Stimulated activated CD8-positive, alpha-beta memory T cell treated with anti-CD3 and anti-CD28 coated beads, Interleukin-4, amount 100 ng/mL, for 48 hours (primary cell): ENCODE data around the gene CARMIL3.
A peak's percentile ranks its signal among the peaks of the same experiment; 100 is the strongest.
"Not testable (repeated sequence)": the region's sequence is repeated elsewhere in the genome, so short reads cannot be mapped to it uniquely, and the experiment has no call there.

Experiments
- DNase-seq: peaks from one replicate; pipeline ENCODE4 v3.0.0-alpha.2; 2020

Gene CARMIL3

DNA sequence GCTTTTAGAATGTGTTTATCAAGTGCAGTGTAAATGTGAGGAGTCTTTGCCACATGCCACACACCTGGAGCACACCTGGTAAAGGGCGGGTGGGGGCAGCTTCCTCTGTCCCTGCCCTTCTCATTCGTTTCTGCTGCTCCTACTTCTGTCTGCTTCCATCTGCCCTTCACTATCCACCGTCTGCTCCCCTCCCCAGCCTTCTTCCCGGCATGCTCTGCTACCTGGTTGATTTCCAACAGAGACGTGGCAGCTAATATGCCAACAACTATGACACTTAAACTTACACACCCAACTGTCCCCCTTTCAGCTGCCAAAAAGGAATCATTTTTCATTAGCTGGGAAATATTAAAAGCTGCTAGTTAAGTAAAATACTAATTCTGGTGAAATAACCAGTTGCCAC lies 9.1 kb upstream of the CARMIL3 start:
- no peak for DNase-seq

DNA sequence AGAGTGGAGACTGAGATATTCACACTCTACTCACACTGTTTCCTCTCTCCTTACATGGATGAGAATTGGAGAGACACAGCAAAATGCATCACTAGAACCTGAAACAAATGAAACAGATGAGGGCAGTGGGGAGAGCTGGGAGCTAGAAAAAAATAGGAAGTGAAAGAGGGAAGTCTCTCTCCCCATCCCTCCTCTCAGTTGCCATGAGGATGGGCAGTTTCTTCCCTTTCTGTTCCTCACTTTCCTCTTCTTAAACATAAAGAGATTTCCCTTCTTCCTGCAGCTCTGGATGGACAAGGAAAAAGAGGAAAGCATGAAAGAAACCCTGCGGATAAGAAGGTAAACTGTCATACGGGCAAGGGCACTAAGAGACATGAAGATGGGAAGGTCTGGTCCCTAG lies 2.8 kb upstream of the CARMIL3 start:
- not testable (repeated sequence) for DNase-seq

DNA sequence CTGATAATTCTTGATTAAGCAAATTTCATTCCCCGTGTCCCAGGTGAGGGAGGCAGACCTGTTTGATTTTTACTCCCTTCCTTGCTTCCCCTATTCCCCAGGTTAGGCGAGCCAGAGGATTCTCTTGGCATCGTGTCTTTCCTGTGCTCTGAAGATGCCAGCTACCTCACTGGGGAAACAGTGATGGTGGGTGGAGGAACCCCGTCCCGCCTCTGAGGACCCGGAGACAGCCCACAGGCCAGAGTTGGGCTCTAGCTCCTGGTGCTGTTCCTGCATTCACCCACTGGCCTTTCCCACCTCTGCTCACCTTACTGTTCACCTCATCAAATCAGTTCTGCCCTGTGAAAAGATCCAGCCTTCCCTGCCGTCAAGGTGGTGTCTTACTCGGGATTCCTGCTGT lies 1.1 kb upstream of the CARMIL3 start:
- not testable (repeated sequence) for DNase-seq

DNA sequence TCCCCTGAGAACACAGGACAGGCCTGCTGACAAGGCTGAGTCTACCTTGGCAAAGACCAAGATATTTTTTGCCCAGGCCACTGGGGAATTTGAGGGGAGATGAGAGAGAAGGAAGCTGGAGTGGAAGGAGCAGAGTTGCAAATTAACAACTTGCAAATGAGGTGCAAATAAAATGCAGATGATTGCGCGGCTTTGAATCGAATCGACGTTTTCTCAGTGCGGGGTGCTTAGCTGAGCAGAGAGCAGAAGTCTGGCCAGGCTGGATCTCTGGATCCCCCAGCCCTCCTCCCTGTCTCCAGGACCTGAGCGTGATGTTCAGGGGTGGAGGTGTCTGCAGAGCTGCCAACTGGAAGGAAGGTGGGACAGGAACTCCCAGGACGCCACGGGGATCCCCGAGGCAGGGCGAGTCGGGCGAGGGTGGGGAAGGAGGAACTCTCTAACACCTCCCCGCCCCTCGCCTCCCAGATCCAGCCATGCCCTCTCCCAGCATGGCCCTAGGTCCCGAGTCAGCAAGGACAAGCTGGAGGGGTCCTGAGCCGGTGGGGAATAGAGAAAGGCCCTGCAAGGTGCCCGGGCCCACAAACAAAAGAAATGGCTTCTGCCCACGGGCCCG lies 527 bp upstream of the CARMIL3 start:
- no peak for DNase-seq

DNA sequence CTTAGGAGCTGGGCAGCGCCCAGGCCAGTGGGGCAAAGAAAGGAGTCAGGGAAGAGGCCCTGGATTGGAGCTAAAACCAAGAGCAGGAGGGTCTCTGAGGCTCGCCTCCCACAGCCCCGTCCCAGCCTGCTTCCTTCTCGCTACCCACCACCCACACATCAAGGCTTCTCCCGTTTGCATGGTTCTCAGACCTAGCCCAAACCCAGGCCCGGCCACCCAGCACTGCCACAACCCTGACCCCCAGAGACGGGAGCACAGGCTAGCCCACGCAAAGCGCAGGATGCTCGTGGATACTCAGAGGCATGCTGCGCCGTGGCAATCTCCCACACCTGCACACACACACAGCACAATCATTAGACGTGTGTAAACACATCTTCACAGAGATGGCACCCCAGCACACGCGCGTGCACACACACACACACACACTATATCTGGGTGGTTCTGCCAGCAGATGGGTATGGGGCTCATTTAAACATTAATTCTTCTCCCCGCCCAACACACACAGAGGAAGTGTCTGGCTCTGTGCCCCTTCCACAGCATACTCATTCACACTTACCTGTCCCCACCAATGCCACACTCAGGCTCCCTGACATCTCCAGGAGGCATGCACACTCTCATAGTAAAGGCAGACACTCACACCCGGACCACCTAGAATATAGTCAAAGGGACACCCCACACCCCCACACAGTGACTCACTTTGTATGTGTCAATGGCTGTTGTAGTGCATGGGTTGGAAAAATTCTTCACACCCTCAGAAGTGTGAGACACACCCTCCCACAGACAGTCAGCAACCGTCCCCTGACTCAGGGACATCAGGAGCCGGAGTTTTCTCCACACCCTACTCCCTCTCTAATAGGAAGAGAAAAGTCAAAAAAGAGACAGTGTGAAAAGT lies 1.1 kb downstream of the CARMIL3 start:
- DNase-seq: peak; percentile 75

DNA sequence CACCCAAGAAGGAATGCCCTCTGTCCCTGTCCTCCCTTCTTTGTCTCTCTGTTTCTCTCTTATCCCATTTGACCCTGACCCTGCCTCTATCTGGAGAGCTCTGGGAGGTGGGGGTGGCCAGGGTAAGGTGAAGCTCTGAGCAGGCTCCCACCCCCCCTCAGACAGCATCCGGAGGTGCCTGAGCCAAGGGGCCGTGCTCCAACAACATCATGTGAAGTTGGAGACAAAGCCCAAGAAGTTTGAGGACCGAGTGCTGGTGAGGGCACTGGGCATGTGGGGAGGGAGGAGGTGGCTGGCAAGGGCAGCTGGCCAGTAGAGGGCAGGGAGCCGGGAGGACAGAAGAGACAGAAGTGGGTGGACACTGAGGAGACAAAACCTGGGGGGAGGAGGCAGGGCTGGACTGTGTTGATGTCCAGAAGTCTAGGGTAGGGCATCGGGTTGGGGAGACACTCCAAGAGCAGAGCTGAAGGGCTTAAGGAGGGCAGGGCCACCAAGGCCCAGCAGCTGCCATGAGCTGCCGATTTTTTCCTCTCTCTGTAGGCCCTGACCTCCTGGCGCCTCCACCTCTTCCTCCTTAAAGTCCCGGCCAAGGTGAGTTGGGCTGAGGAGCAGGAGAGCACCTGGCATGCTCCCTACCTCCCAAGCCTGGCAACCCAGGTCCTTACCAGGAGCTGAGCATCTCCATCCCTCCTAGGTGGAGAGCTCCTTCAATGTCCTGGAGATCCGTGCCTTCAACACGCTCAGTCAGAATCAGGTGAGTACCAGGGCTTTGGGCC lies 1.9 kb downstream of the CARMIL3 start:
- no peak for DNase-seq

DNA sequence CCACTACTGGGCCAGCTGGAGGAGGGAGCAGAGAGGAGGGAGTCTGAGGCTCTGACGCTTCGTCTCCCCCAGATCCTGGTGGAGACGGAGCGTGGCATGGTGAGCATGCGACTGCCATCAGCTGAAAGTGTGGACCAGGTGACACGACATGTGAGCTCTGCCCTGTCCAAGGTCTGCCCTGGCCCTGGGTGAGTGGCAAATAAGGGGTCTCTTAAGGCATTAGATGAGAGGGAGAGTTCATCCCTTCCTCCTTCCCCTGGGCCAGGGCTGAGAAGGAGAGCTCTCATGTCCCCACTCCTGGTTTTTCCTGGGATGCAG lies 2.5 kb downstream of the CARMIL3 start:
- DNase-seq: no peak

DNA sequence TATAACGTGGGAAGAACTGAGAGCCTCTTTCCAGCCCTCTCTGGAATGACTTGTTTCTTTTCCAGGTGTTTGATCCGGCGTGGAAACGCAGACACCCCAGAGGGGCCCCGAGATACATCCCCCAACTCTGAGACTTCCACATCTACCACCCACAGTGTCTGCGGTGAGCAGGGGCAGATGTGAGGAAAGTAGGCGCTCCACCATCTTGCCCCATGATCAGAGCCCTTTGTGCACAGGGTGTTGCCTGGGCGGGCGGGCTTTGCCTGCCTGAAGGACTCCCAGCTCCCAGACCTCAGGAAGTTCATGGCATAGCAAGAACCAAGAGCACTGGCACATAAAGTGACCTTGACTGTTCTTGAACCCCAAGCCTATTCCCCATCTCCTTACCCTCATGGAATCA lies 2.8 kb downstream of the CARMIL3 start:
- no peak for DNase-seq

DNA sequence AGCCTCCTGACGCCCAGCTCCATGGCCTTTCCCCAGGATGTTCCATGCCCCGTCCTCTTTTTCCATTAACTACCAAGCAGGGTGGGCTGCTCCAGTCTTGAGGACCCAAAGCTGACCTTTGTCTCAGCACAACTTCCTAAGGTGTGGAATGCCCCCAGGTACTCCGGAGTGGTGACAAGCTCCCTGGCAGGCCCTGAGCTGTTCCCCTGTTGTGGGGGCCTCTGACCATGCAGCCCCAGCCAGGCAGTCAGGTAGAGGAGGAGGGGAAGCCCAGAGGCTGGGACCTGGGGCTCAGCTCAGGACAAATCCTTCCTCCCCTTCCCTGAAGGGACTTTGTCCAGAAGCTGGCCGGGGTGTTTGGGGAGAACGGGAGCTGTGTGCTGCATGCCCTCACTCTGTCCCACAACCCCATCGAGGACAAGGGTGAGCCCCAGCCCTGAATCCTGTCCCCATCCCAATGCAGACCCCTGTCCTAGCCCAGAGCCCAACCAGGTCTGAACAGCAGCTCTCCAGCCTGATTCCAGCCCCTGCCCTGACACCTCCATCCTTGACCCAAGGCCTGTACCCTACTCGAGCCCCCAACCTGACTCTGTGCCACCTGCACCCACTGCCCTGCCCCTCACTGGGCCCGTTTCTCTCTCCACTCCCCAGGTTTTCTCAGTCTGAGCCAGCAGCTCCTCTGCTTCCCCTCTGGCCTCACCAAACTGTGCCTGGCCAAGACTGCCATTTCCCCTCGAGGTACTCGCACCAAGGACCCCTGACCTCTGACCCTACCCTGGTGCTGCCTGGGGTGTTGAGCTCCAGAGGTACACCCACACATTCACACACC lies 4.4 kb downstream of the CARMIL3 start:
- no peak for DNase-seq

DNA sequence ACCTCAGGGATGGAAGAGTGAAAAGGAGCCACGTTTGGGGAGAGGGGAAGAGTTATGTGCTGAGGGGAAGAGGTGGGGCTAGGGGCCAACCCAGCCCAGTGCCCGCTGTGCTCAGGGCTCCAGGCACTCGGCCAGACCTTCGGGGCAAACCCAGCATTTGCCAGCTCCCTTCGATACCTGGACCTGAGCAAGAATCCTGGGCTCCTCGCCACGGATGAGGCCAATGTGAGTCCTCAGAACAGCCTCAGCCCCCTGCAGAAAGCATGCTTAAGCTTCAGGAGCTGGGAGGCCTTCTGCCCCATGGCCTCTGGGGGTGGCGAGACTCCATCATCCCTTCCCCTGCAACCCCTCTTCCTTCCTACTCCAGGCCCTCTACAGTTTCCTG lies 5.0 kb downstream of the CARMIL3 start:
- no peak for DNase-seq

DNA sequence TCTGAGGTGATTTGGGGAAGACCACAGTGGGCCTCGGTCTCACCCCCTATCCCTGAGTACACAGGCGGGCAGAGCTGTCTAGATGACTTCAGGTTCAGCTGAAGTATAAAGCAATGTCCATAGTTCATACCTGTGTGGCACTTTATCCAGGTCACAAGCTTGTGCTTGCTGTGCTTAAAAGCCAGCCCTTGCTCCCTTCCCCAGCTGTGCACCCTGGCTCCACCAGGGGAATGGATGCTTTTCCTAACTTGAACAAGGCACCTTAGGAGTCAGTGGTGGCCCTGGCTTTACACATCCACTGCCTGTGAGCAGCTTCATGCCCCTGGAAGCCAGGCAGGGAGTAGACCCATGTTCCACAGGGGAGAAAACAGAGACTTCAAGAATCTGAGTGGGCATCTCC lies 5.5 kb downstream of the CARMIL3 start:
- DNase-seq: no peak

DNA sequence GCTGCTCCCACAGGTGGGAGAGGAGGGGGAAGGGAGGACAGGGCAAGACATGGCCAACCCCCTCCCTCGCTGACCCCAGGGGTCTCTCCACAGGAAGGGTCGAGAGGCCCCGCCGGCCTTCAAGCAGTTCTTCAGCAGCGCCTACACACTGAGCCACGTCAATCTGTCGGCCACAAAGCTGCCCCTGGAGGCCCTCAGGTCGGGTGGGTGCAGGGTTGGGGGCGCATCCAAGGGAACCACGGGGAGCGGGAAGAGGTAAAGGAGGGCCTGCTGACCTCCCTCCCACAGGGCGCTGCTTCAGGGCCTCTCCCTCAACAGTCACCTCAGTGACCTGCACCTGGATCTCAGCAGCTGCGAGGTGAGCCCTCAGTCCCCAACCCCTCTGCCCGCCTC lies 6.1 kb downstream of the CARMIL3 start:
- no peak for DNase-seq

DNA sequence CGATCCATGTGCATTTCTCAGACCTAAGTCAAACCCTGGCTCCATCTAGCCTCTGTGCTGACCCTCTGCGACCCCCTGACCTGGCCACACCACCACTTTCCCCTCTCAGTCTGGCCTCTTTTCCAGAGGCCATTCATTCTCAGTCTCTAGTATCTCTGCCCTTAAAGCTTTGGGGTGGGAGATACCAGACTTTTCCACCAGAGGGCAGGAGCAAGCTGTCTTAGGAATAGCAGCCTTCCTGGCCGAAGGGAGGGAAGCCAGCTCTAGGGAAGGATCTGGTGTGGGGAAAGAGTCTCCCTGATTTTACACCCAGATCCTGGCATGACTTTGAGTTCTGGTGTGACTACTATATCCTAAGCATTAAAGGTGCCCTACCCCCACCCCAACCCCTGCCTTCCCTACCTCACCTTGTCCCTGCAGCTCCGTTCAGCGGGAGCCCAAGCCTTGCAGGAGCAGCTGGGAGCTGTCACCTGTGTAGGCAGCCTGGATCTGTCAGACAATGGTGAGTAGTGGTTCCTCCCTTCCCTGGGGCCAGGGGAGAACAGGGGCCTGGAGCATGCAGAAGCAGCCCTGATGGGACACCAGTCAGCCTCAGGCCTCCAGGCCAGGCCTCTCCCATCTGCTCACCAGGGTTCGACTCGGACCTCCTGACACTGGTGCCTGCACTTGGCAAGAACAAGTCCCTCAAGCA lies 6.6 kb downstream of the CARMIL3 start:
- no peak for DNase-seq

DNA sequence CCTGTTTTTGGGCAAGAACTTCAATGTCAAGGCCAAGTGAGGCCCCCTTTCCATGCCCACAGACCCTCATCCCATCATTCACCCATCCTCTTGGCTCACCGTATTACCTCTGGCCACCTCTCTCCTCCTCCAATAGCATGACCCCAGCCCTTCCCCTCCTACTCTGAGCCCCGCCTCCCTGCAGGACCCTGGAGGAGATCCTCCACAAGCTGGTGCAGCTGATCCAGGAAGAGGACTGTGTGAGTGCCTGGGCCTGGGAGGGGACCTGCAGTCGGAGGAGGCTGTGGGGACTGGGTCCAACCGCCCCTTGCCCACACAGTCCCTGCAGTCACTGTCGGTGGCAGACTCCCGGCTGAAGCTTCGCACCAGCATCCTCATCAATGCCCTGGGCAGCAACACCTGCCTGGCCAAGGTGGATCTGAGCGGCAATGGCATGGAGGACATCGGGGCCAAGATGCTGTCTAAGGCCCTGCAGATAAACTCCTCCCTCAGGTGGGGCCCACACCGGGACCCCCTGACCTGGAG lies 7.2 kb downstream of the CARMIL3 start:
- no peak for DNase-seq

DNA sequence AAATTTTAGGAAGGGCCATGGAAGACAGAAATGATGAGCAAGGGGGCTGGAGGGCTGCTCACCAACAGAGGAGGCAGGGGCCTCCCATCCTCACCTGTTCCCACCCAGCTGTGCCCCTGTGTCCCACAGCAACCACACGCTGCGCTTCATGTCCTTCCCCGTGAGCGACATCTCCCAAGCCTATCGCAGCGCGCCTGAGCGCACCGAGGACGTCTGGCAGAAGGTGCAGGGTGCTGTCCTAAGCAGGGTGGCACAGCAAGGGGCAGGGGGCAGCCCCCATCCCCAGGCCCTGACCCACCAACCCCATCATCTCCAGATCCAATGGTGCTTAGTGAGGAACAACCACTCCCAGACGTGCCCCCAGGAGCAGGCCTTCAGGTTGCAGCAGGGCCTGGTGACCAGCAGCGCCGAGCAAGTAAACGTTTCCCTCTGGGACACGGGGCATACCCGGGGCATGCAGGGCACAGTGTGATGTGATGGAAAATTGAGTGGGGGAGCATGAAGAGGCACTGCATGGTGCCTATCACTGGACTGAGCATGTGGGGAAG lies 8.1 kb downstream of the CARMIL3 start:
- DNase-seq: no peak

DNA sequence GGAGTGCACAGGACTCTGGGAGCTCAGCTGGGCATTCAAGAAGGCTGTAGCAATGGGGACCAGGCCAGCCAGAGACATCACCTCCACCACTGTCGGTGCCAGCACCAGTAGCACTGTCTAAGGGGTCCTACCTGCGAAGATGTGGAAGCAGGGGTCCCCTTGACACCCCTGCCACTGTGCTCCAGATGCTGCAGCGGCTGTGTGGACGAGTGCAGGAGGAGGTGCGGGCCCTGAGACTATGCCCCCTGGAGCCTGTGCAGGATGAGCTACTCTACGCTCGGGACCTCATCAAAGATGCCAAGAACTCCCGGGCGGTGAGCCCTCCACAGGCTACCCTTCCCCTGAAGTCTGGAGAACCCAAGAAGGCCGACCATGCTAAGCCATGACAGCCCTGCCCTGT lies 8.6 kb downstream of the CARMIL3 start:
- no peak for DNase-seq

DNA sequence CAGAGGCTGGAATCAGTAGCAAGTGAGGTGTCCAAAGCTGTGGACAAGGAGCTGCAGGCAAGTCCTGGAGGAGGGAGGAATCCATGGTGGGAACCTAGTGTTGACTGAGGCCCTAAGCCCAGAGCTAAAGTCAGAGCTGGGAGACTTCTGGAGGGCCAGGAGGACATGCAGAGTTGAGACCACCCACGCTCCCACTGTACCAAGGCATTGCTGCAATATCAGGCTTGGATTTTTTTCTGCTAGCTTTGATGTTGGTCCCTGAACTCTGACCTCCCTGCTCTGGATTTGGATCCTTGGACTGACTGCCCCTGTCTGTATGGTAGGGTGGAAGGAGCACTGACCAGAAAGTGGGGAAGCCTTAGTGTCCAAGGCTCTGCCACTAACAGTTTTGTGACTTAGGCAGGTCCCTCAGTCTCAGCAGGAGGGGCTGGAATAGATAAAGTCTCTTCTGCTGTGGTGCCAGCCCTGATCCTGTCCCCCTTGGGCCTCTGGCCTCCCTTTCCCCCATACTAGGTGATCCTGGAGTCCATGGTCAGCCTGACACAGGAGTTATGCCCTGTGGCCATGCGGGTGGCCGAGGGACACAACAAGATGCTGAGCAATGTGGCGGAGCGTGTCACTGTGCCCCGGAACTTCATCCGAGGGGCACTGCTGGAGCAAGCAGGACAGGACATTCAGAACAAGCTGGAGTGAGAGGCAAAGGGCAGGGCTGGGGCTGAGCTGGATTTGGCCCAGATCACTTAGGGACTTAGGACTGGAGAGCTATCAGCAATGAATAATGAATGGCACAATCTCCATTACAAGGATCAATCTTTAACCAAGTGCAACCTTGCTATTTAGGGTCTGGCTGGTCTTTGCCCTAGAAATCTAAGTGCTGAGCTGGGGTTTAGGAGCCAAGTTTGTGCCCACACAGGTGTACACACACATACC lies 9.4 kb downstream of the CARMIL3 start:
- DNase-seq: no peak

DNA sequence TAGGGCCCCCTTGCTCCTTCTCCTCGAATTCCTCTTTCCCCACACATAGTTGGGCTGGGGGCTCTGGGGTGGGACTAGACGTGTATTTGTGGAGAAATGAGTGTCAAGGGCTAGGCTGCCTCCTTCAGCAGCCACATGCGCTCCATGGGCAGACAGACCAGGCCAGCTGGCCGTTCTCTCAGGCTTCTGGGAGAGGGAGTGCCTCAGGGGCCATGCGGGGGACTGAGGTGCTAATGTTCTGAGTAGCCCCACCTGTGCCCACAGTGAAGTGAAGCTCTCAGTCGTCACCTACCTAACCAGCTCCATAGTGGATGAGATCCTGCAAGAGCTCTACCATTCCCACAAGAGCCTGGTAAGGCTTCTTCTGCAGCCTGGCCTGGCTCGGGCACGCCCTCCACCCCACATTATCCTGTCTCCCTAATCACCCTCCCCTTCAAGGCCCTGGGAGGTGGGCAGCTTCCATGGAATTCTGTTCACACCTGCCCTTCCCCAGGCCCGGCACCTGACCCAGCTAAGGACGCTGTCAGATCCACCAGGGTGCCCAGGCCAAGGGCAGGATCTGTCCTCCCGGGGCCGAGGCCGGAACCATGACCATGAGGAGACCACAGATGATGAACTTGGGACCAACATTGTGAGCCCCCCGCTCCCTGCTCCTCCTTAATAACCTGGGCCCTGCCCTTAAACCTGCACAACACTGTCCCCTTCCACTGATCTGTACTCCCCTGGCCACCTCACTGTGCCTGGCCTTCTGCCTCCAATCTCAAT lies 10.6 kb downstream of the CARMIL3 start:
- DNase-seq: no peak

DNA sequence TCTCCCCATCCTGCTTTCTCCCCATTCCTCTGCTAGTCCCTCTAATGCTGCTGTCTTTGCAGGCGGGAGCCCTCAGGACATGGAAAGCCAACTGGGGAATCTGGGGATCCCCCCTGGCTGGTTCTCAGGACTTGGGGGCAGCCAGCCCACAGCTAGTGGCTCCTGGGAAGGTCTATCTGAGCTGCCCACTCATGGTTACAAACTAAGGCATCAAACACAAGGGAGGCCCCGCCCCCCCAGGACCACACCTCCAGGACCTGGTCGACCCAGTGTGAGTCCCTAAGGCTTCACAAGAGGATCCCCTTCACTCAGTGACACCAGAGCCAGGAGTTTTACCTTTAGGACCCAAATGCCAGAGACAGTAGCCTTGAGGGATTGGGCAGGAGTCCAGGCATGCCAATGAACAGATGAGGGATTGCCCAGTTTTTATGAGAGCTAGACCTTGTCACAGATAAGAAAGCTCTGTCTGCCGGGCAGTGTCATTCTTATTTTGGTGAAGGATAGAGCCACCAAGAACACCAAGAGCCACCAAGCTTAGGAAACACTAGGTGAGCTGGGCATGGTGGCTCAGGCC lies 11.5 kb downstream of the CARMIL3 start:
- DNase-seq: no peak
